NCI-H2227 (cell line): ENCODE data around the gene DNAH10.
"Not testable (repeated sequence)": the region's sequence is repeated elsewhere in the genome, so short reads cannot be mapped to it uniquely, and the experiment has no call there.

Experiments used
- DNase-seq: peaks from one replicate; lab custom pipeline; 2025; ENCODE audit not compliant: unreplicated experiment; lab: John Stamatoyannopoulos, UW

Gene DNAH10

DNA sequence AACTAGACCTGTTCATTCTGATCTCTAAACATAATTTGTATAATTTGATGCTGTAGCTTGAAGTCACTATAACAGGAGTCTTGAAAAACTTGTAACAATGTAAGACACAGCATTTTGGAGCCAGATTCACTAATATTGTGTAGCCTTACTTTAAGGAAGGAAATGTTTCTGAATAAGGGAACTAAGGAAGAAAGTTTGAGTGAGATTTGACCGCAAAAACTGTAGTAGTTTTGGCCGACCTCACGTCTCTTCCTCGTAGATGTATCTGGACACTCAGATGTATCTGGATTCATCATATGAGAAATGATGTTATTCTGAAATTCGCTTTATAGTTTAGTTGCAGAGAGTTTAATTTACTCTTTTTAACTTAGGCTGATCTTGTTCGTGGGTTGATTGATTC lies 13.9 kb upstream of the DNAH10 start:
- no peak for DNase-seq

GRCh38 chr12:123748661-123749060 lies 13.4 kb upstream of the DNAH10 start:
- no peak for DNase-seq

- DNase-seq: no peak
Measured at GRCh38 chr12:123749355-123749754, 12.7 kb upstream of the DNAH10 start.

GRCh38 chr12:123750159-123750656 lies 11.9 kb upstream of the DNAH10 start:
- no peak for DNase-seq

DNA sequence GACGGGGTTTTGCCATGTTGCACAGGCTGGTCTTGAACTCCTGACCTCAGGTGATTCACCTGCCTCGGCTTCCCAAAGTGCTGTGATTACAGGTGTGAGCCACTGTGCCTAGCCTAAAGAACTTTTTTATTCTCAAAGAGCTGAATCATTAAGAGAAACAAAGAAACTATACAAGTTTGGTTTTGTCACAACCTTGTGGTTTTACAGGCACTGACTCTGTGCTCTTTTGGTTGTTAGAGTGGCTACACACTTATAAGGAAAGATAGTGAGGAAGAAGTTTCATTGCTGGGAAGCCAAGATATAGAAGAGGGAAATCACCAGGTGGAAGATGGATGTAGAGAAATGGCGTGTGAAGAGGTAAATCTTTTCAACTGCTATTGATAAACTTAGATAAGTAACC lies 10.1 kb upstream of the DNAH10 start:
- DNase-seq: no peak

DNA sequence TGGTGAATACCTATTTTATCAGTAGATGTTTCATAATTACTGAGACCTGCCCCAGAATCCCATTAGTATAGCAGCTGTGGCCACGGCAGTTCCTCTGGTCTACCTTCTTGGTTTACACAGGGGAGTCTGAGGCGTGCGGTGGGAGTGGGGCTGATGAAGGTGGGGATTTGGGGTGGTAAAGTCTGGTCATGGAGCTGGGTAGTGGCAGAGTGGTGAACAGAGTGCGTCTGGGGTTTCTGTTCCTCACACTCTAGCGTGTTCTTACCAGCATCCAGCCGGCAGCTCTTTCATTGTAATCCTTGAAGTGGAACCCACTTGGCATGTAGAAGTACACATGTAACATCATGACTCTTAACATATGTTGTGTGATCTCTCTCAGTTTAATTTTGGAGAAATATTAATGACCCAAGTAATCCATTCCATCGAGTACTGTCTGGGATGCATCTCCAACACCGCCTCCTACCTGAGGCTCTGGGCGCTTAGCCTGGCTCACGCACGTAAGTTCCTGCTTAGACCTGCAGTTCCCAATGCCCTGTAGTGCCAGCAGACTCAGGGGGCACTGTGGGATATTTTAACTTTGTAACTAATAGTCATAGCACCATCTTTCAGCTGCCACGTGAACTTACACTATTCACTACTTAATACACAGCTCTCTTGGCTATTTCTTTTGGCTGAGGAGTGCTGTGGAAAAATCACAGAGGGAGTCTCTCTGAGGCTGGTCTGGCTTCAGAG lies 7.9 kb upstream of the DNAH10 start:
- no peak for DNase-seq

- no peak for DNase-seq
Measured at GRCh38 chr12:123757561-123757960, 4.5 kb upstream of the DNAH10 start.

- DNase-seq: no peak
Measured at GRCh38 chr12:123760267-123760938, 1.7 kb upstream of the DNAH10 start.

- DNase-seq: no peak
Measured at GRCh38 chr12:123762715-123763052, 583 bp downstream of the DNAH10 start.

DNA sequence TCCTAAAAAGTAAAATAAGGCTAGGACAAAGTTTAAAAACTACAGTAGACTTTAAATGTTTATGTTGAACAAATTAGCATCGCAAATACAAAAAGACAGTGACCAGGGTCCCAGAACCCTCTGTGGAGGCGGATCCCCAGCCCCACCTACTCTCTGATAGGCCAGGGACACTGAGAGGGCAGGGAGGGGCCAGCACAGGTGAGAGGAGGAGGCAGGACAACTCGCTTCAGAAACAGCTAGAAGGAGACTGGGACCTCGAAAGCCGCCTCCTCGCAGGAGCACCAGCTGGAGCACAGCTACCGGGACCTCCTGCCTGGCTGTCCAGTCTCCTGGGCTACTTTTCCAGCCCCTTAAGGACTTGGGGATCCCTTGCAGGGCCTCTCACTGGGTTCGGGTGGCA lies 992 bp downstream of the DNAH10 start:
- no peak for DNase-seq

DNA sequence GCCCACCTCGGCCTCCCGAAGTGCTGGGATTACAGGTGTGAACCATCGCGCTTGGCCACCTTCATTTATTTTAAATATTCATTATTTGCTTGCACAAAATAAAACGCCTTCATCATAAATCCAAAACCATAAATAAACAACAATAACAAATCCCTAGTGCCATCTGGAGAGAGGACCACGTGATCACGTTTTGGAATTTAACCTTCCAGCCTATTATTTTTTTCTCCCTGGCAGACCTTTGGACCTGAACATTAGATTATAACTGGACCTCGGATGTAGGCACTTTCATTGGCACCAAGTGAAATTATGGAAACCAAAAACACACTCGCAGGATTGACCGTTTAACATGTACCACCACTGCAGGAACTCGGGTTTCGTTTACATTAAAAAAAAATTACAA lies 2.0 kb downstream of the DNAH10 start:
- DNase-seq: no peak

DNA sequence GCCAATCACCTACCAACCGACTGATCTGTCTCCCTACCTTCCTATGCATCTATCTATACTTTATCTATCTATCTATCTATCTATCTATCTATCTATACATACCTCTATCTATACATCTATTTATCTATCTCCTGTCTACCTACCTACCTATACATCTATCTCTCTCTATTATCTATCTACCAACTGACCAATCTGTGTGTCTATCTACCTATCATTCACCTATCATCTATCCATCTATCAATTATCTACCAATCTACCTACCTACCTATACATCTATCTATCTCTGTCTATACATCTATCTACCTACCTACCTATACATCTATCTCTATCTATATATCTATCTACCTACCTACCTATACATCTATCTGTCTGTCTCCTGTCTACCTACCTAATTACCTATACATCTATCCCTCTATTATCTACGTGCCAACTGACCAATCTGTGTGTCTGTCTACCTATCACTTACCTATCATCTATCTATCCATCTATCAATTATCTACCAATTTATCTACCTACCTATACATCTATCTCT lies 3.5 kb downstream of the DNAH10 start:
- no peak for DNase-seq

- DNase-seq: no peak
Measured at GRCh38 chr12:123767613-123768012, 5.5 kb downstream of the DNAH10 start.

DNA sequence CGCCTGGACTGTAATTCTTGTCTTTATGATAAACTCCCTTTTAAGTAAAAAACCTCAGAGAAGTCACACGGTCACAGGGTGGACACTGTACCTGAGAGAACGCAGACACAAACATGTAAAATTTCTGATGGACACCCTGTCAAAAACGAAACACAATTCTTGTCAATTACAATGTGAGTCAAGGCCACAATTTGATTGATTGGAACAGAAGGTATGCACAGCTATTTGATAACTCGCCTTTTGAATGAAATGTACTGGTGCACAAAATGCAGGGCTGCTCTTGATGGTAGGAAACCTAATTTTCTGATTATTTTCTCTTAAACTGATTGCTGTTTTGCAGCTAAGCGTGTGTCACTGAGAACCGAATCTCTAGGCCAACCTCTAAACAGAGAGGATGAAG lies 9.2 kb downstream of the DNAH10 start:
- no peak for DNase-seq

GRCh38 chr12:123772074-123772473 lies 10.0 kb downstream of the DNAH10 start:
- no peak for DNase-seq

- DNase-seq: no peak
Measured at GRCh38 chr12:123773375-123773774, 11.3 kb downstream of the DNAH10 start.

- no peak for DNase-seq
Measured at GRCh38 chr12:123779551-123779950, 17.4 kb downstream of the DNAH10 start.

DNA sequence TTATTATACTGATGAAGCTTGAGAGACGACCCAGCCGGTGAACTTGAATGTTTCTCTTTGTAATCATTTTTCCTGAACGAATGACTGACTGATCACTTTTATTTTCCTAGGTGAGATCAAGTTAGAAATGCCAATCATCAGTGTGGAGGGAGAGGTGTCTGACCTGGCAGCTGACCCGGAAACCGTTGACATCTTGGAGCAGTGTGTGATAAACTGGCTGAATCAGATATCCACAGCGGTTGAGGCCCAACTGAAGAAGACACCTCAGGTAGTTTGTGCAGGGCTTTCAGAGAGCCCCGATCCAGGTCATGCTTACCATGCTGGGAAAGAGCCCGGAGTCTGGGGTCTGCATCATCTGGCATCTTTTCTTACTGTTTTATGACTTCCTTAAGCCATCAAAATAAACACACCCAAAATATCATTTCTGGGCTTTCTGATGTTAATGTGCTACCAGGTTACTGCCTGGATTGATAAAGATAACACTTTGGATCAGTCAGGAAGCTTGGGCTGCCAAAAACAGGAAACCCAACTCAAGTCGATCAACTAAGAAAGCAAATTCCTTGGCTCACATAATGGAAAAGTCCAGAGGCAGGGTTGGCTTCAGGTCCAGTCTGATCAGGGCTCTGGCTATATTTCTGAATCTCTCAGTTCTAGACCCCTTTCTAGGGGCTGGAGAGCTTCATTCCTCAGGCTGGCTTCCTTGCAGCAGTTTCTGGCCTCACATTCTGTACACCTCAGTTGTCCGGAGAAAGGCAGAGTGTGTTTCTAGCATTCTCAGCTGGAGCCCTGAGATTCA lies 21.1 kb downstream of the DNAH10 start:
- DNase-seq: no peak

- no peak for DNase-seq
Measured at GRCh38 chr12:123787466-123787865, 25.4 kb downstream of the DNAH10 start.

- no peak for DNase-seq
Measured at GRCh38 chr12:123788541-123788940, 26.4 kb downstream of the DNAH10 start.

GRCh38 chr12:123789422-123789821 lies 27.3 kb downstream of the DNAH10 start:
- DNase-seq: not testable (repeated sequence)
